HL-60 (cell line): Measurements from ENCODE around the gene SLC22A2.

Source experiments
- DNase-seq, 2 experiments: peaks; one replicate each; pipeline ENCODE4 v3.0.0-alpha.2; 2010 to 2020; ENCODE audit warnings: low read depth in 1 of 2, low spot score in 1 of 2
- H3K27ac ChIP-seq: fragments of 250-450 bp; sonication (Bioruptor Pico); replicated peaks from 2 replicates; pipeline ENCODE4 v1.5.1; 2020; ENCODE audit warnings: mild to moderate bottlenecking, moderate library complexity
- H3K27me3 ChIP-seq: fragments of 250-450 bp; sonication (Bioruptor Pico); 2 replicates; pipeline ENCODE4 v1.5.1; 2021; ENCODE audit warnings: mild to moderate bottlenecking, moderate library complexity; ENCODE audit not compliant: insufficient read depth, poor library complexity, severe bottlenecking
- H3K4me3 ChIP-seq: replicated peaks from 2 replicates; pipeline ENCODE4 v1.5.1; 2011; ENCODE audit warnings: mild to moderate bottlenecking, control low read depth, low read length; ENCODE audit not compliant: insufficient read depth
- CTCF ChIP-seq: IDR thresholded peaks from one replicate; pipeline ENCODE4 v1.5.1; 2011; ENCODE audit warnings: low read length, control low read depth, inconsistent platforms; ENCODE audit not compliant: insufficient read depth
- GABPA ChIP-seq: IDR thresholded peaks from 2 replicates; pipeline ENCODE4 v1.6.1; 2012; ENCODE audit warnings: low read depth
- POLR2AphosphoS5 ChIP-seq: IDR thresholded peaks from 2 replicates; pipeline ENCODE4 v1.6.1; 2012; ENCODE audit warnings: low read depth
- REST ChIP-seq: IDR thresholded peaks from 2 replicates; pipeline ENCODE4 v1.6.1; 2012; ENCODE audit warnings: low read depth; ENCODE audit not compliant: insufficient replicate concordance
- SPI1 ChIP-seq: IDR thresholded peaks from 2 replicates; pipeline ENCODE4 v1.6.1; 2012; ENCODE audit warnings: low read depth, mild to moderate bottlenecking, borderline replicate concordance

SLC22A2 gene

DNA sequence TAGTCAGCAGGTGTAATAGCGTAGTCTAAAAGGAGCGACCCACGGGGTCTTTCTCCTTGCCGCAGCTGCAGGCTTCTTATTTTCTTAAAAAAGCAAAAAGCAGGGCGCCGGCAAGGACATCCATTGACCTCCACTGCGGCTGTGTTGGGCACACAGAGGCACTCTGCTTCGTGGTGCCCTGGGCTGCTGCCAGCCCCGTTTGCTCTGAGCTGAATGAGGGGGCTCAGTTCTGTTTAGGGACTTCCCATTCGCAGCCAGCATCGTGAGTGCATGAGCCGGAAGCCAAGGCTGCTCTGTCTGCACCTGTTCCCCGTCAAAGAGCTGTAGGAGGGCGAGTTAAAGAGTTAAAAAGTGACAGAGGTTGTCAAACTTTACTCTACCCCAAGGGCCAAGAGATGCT, 1.7 kb upstream of the SLC22A2 start:
- H3K27me3 ChIP-seq: no peaks in the 10 kb centered on the region
- no peak overlapping the region for H3K27ac ChIP-seq
- no peak overlapping the region for H3K4me3 ChIP-seq
- TF ChIP-seq POLR2AphosphoS5 (no peak), REST (no peak), CTCF (no peak), SPI1 (no peak), GABPA (no peak)
- no peak for DNase-seq

- no peak overlapping the region for H3K4me3 ChIP-seq
- no peak for DNase-seq
- TF ChIP-seq GABPA (no peak), SPI1 (no peak), POLR2AphosphoS5 (no peak), CTCF (no peak), REST (no peak)
These were observed 977 bp upstream of the SLC22A2 start for GRCh38 chr6:160259598-160259997.

GRCh38 chr6:160259143-160259425, 463 bp upstream of the SLC22A2 start:
- TF ChIP-seq POLR2AphosphoS5 (no peak), REST (no peak), SPI1 (no peak), CTCF (no peak)
- DNase-seq: no peak
- H3K27me3 ChIP-seq: no peaks in the 10 kb centered on the region
- H3K27ac ChIP-seq: no peak overlapping the region
- no peak overlapping the region for H3K4me3 ChIP-seq

More at GRCh38 chr6:160259598-160259997, 977 bp upstream of the SLC22A2 start:
- H3K27ac ChIP-seq: no peak overlapping the region
- no peaks in the 10 kb centered on the region for H3K27me3 ChIP-seq
